ENCODE results near the gene FOXD1. TPM values are rescaled to one million over a fixed set of nuclear protein-coding genes. Genes with fewer than 3 reads are reported as not detected.

FOXD1 gene
- total RNA-seq, 1 donor from 2014 or later, result 30.0 TPM

GRCh38 chr5:73420666-73421065, 27.9 kb downstream of the FOXD1 start:
- no peak for DNase-seq (ENCODE audit: low read depth)
- TF ChIP-seq CTCF (conservative IDR thresholded peaks at IDR 0.05; ENCODE audit: low read depth, low read length), result no peak
- H3K4me3 ChIP-seq (ENCODE audit: low read depth, low read length), result no peak overlapping the region

GRCh38 chr5:73419465-73420390, 28.8 kb downstream of the FOXD1 start:
- TF ChIP-seq CTCF (conservative IDR thresholded peaks at IDR 0.05; ENCODE audit: low read depth, low read length), result no peak
- peak overlapping the region; percentile 40 for H3K4me3 ChIP-seq (ENCODE audit: low read depth, low read length)
- no peak for DNase-seq (ENCODE audit: low read depth)

GRCh38 chr5:73419117-73419464, 29.5 kb downstream of the FOXD1 start:
- H3K4me3 ChIP-seq (ENCODE audit: low read depth, low read length), result no peak overlapping the region
- DNase-seq (ENCODE audit: low read depth), result no peak
- TF ChIP-seq CTCF (conservative IDR thresholded peaks at IDR 0.05; ENCODE audit: low read depth, low read length), result no peak

GRCh38 chr5:73418244-73418691, 30.3 kb downstream of the FOXD1 start:
- no peak for TF ChIP-seq CTCF (conservative IDR thresholded peaks at IDR 0.05; ENCODE audit: low read depth, low read length)
- no peak for DNase-seq (ENCODE audit: low read depth)
- no peak overlapping the region for H3K4me3 ChIP-seq (ENCODE audit: low read depth, low read length)

- H3K4me3 ChIP-seq (ENCODE audit: low read depth, low read length), result no peak overlapping the region
- TF ChIP-seq CTCF (conservative IDR thresholded peaks at IDR 0.05; ENCODE audit: low read depth, low read length), result no peak
- no peak for DNase-seq (ENCODE audit: low read depth)
Measured at GRCh38 chr5:73417303-73418034, 31.1 kb downstream of the FOXD1 start.

- no peak for TF ChIP-seq CTCF (conservative IDR thresholded peaks at IDR 0.05; ENCODE audit: low read depth, low read length)
- H3K4me3 ChIP-seq (ENCODE audit: low read depth, low read length), result no peak overlapping the region
- no peak for DNase-seq (ENCODE audit: low read depth)
Measured at GRCh38 chr5:73415617-73416016, 33.0 kb downstream of the FOXD1 start.
